WTC11 (cell line): ENCODE data around the gene SURF6. TPM values are rescaled to one million over a fixed set of nuclear protein-coding genes. Genes with fewer than 3 reads are reported as not detected.
A peak's percentile ranks its signal among the peaks of the same experiment; 100 is the strongest.
"Not testable (repeated sequence)": the region's sequence is repeated elsewhere in the genome, so short reads cannot be mapped to it uniquely, and the experiment has no call there.

Experiments
- ATAC-seq: fragments of 200-7000 bp; cut with Tn5 transposase; 2 replicates; pipeline ENCODE4 v1.10.0; 2021; ENCODE audit warnings: mild to moderate bottlenecking, moderate library complexity
- CTCF ChIA-PET: fragments of 300-600 bp; sonication (Branson Sonifier 250); formaldehyde crosslinking; loops from one replicate; lab custom pipeline; 2021; ENCODE audit warnings: antibody characterized with exemption; lab: Charles Lee
- POLR2A ChIA-PET: fragments of 350-600 bp; sonication (Branson Sonifier 250); formaldehyde crosslinking; loops from one replicate; lab custom pipeline; 2021; ENCODE audit warnings: antibody characterized with exemption; lab: Charles Lee
- DNase-seq: peaks from one replicate; pipeline ENCODE4 v3.0.0; 2021; ENCODE audit warnings: low spot score
- H3K27ac Mint-ChIP-seq: 2 replicates; pipeline ENCODE4 v1.8.0; 2021; ENCODE audit warnings: mixed read lengths
- H3K27me3 Mint-ChIP-seq: 2 replicates; pipeline ENCODE4 v1.8.0; 2021; ENCODE audit warnings: low read depth, mild to moderate bottlenecking, moderate library complexity, mixed read lengths
- H3K36me3 Mint-ChIP-seq: 2 replicates; pipeline ENCODE4 v1.8.0; 2021; ENCODE audit warnings: mixed read lengths
- H3K4me1 Mint-ChIP-seq: 2 replicates; pipeline ENCODE4 v1.8.0; 2022; ENCODE audit warnings: mixed read lengths
- H3K4me3 Mint-ChIP-seq: 2 replicates; pipeline ENCODE4 v1.8.0; 2021; ENCODE audit warnings: mild to moderate bottlenecking, moderate library complexity, mixed read lengths
- H3K9me3 Mint-ChIP-seq: 2 replicates; pipeline ENCODE4 v1.8.0; 2021; ENCODE audit warnings: mixed read lengths
- ATF1 ChIP-seq: sonication (generic); formaldehyde crosslinking; IDR thresholded peaks from 2 replicates; pipeline ENCODE4 v1.8.1; 2023; ENCODE audit warnings: mild to moderate bottlenecking, moderate library complexity, missing genetic modification reagents
- ELF4 ChIP-seq: sonication (generic); formaldehyde crosslinking; IDR thresholded peaks from 2 replicates; pipeline ENCODE4 v1.8.1; 2022; ENCODE audit warnings: low read depth, mild to moderate bottlenecking, moderate library complexity, missing genetic modification reagents
- EMX1 ChIP-seq: fragments of 250-450 bp; sonication (Bioruptor Pico); IDR thresholded peaks from 2 replicates; pipeline ENCODE4 v1.8.0; 2021; ENCODE audit warnings: mild to moderate bottlenecking
- FOXJ3 ChIP-seq: sonication (generic); formaldehyde crosslinking; IDR thresholded peaks from 2 replicates; pipeline ENCODE4 v1.9.0; 2021; ENCODE audit warnings: missing genetic modification reagents, mild to moderate bottlenecking, borderline replicate concordance
- GTF2I ChIP-seq: fragments of 250-450 bp; sonication (Bioruptor Pico); conservative IDR thresholded peaks from 2 replicates; pipeline ENCODE4 v1.4.0; 2021; ENCODE audit warnings: mild to moderate bottlenecking
- RORB ChIP-seq: fragments of 250-450 bp; sonication (Bioruptor Pico); IDR thresholded peaks from 2 replicates; pipeline ENCODE4 v1.9.0; 2021; ENCODE audit warnings: mild to moderate bottlenecking
- SP1 ChIP-seq: sonication (generic); formaldehyde crosslinking; conservative IDR thresholded peaks from 2 replicates; pipeline ENCODE4 v1.8.1; 2022; ENCODE audit warnings: missing genetic modification reagents
- ZBTB21 ChIP-seq: sonication (generic); formaldehyde crosslinking; IDR thresholded peaks from 2 replicates; pipeline ENCODE4 v1.8.1; 2023; ENCODE audit warnings: mild to moderate bottlenecking, missing genetic modification reagents, borderline replicate concordance
- ZNF138 ChIP-seq: sonication (generic); formaldehyde crosslinking; conservative IDR thresholded peaks from 2 replicates; pipeline ENCODE4 v1.8.1; 2022; ENCODE audit warnings: mild to moderate bottlenecking, moderate library complexity, missing genetic modification reagents
- ZNF423 ChIP-seq: fragments of 250-450 bp; sonication (Bioruptor Pico); IDR thresholded peaks from 2 replicates; pipeline ENCODE4 v2.1.2; 2022; ENCODE audit warnings: mild to moderate bottlenecking, moderate library complexity
- total RNA-seq: library from RNA; stranded (reverse); gene quantifications from 3 replicates; pipeline ENCODE4 v1.2.3, GENCODE V29; 2021
- TF ChIP-seq, protein P1 (sequence below): sonication (generic); formaldehyde crosslinking; IDR thresholded peaks from 2 replicates; pipeline ENCODE4 v1.8.1; 2022; ENCODE audit warnings: low read depth, mild to moderate bottlenecking, moderate library complexity, missing genetic modification reagents, borderline replicate concordance
- TF ChIP-seq, protein P2 (sequence below): fragments of 250-450 bp; sonication (Bioruptor Pico); IDR thresholded peaks from 2 replicates; pipeline ENCODE4 v1.9.0; 2021; ENCODE audit warnings: mild to moderate bottlenecking
- TF ChIP-seq, protein P3 (sequence below): fragments of 250-450 bp; sonication (Bioruptor Pico); IDR thresholded peaks from 2 replicates; pipeline ENCODE4 v1.8.0; 2021; ENCODE audit warnings: mild to moderate bottlenecking
- TF ChIP-seq, protein P4 (sequence below): sonication (generic); formaldehyde crosslinking; IDR thresholded peaks from 2 replicates; pipeline ENCODE4 v1.8.0; 2022; ENCODE audit warnings: mild to moderate bottlenecking, missing genetic modification reagents
- TF ChIP-seq, protein P5 (sequence below): sonication (generic); formaldehyde crosslinking; conservative IDR thresholded peaks from 2 replicates; pipeline ENCODE4 v1.8.1; 2023; ENCODE audit warnings: mild to moderate bottlenecking, low read depth, missing genetic modification reagents, moderate library complexity

The SURF6 gene
- total RNA-seq, 1 experiment from 2014 or later, result 67.2 TPM

DNA sequence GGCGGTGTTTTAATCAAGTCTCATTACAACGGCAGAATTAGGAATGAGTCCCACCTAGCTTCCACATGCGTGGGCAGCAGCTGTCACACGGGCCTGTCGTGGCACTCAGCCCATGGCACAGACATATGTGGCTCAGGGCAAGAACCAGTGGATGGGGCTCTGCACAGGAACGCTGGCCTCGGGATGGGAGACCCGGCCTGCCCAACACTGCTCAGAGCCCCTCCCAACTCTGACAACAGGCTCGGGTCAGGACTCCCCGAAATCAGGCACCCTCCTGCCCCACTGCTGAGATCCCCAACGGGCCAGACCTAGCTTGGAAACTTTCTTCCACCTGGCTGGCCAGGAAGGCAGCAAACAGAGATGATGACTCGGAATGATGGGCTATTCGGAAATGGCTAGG is 4.9 kb upstream of the SURF6 start (continued):
- TF ChIP-seq, protein P1, sequence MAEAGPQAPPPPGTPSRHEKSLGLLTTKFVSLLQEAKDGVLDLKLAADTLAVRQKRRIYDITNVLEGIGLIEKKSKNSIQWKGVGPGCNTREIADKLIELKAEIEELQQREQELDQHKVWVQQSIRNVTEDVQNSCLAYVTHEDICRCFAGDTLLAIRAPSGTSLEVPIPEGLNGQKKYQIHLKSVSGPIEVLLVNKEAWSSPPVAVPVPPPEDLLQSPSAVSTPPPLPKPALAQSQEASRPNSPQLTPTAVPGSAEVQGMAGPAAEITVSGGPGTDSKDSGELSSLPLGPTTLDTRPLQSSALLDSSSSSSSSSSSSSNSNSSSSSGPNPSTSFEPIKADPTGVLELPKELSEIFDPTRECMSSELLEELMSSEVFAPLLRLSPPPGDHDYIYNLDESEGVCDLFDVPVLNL (CRISPR knock-in tag), result no peak
- no peak for TF ChIP-seq ELF4 (CRISPR knock-in tag)
- TF ChIP-seq ZBTB21 (CRISPR knock-in tag), result no peak
- TF ChIP-seq, all 79 proteins: peak for 0

DNA sequence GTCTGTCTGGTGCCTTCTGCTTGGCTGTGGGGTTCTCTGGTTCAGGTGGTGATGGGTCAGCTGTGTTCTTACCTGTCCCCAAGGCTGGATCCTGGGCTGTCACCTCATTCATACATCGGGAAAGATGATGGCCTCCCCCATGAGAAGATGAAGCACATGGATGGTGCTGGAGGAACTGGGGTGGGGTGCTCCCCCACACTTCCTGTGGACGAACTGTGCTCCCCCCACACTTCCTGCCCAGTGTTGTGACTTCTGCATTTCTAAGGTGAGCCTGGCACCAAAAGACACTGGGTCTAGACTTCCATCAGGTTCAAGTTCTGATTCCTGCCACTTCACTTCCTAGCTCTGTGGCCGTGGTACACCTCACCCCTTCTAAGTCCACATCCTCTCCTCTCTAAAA is 4.3 kb upstream of the SURF6 start:
- H3K36me3 Mint-ChIP-seq, result peaks cover 56% of the 10 kb centered on the region

DNA sequence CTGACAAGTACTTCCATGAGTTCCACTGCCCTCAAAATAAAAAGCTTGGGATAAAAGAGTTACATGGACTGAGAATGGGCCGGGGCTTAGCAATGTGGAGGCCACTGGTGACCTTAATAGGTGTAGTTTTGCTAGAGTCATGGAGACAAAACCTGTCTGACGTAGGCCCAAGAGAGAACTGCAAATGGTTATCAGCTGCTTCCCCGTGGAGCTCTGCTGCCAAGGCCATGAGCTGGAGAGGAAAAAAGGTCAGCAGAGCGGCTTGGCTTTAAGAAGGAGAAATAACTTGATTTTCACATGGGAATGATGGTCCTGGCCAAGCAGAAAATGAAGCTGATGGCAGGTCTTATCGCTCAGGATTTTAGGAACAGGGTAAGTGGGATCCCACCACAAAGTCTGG is 3.7 kb upstream of the SURF6 start:
- Mint-ChIP-seq H3K4me3 (no peak overlapping the region), H3K4me1 (peaks cover 18% of the 10 kb centered on the region), H3K27me3 (no peaks in the 10 kb centered on the region), H3K36me3 (peaks cover 53% of the 10 kb centered on the region), H3K27ac (peak overlapping the region; percentile 71; the same call in 1 of the 2 replicates), H3K9me3 (no peaks in the 10 kb centered on the region)
- no peak for TF ChIP-seq SP1 (CRISPR knock-in tag)
- TF ChIP-seq FOXJ3 (CRISPR knock-in tag), result no peak
- TF ChIP-seq, protein P2, sequence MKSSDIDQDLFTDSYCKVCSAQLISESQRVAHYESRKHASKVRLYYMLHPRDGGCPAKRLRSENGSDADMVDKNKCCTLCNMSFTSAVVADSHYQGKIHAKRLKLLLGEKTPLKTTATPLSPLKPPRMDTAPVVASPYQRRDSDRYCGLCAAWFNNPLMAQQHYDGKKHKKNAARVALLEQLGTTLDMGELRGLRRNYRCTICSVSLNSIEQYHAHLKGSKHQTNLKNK (CRISPR knock-in tag), result no peak
- no peak for TF ChIP-seq ATF1 (CRISPR knock-in tag)
- TF ChIP-seq GTF2I, result no peak
- TF ChIP-seq RORB (CRISPR knock-in tag), result no peak
- TF ChIP-seq, protein P3, sequence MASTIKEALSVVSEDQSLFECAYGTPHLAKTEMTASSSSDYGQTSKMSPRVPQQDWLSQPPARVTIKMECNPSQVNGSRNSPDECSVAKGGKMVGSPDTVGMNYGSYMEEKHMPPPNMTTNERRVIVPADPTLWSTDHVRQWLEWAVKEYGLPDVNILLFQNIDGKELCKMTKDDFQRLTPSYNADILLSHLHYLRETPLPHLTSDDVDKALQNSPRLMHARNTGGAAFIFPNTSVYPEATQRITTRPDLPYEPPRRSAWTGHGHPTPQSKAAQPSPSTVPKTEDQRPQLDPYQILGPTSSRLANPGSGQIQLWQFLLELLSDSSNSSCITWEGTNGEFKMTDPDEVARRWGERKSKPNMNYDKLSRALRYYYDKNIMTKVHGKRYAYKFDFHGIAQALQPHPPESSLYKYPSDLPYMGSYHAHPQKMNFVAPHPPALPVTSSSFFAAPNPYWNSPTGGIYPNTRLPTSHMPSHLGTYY (CRISPR knock-in tag), result no peak
- TF ChIP-seq, protein P4, sequence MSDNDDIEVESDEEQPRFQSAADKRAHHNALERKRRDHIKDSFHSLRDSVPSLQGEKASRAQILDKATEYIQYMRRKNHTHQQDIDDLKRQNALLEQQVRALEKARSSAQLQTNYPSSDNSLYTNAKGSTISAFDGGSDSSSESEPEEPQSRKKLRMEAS (CRISPR knock-in tag), result no peak
- ATAC-seq (no peak), DNase-seq (no peak)
- ChIA-PET POLR2A (interaction anchor here (0.7 kb wide), 1 partner anchor 8 kb away, joined by 3 read pairs; the partner anchor contains the start of gene MED22), CTCF (interaction anchor here (1.1 kb wide), 1 partner anchor 101 kb away, joined by 3 read pairs; no protein-coding TSS in a partner anchor)

More for the DNA sequence above, 4.3 kb upstream of the SURF6 start:
- peaks cover 13% of the 10 kb centered on the region for H3K4me1 Mint-ChIP-seq
- POLR2A ChIA-PET, result no interaction called here
- no peaks in the 10 kb centered on the region for H3K9me3 Mint-ChIP-seq
- peak overlapping the region; percentile 49; the same call in 1 of the 2 replicates for H3K27ac Mint-ChIP-seq
- ATAC-seq, result no peak
- DNase-seq, result no peak
- TF ChIP-seq ZNF138 (CRISPR knock-in tag) (no peak), ZNF423 (CRISPR knock-in tag) (no peak), EMX1 (CRISPR knock-in tag) (no peak), ATF1 (CRISPR knock-in tag) (no peak)
- TF ChIP-seq, protein P5, sequence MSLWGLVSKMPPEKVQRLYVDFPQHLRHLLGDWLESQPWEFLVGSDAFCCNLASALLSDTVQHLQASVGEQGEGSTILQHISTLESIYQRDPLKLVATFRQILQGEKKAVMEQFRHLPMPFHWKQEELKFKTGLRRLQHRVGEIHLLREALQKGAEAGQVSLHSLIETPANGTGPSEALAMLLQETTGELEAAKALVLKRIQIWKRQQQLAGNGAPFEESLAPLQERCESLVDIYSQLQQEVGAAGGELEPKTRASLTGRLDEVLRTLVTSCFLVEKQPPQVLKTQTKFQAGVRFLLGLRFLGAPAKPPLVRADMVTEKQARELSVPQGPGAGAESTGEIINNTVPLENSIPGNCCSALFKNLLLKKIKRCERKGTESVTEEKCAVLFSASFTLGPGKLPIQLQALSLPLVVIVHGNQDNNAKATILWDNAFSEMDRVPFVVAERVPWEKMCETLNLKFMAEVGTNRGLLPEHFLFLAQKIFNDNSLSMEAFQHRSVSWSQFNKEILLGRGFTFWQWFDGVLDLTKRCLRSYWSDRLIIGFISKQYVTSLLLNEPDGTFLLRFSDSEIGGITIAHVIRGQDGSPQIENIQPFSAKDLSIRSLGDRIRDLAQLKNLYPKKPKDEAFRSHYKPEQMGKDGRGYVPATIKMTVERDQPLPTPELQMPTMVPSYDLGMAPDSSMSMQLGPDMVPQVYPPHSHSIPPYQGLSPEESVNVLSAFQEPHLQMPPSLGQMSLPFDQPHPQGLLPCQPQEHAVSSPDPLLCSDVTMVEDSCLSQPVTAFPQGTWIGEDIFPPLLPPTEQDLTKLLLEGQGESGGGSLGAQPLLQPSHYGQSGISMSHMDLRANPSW (CRISPR knock-in tag), result no peak
- no peak overlapping the region for H3K4me3 Mint-ChIP-seq
- H3K27me3 Mint-ChIP-seq, result no peaks in the 10 kb centered on the region
- CTCF ChIA-PET, result interaction anchor here (1.1 kb wide), 1 partner anchor 102 kb away, joined by 3 read pairs; no protein-coding TSS in a partner anchor

DNA sequence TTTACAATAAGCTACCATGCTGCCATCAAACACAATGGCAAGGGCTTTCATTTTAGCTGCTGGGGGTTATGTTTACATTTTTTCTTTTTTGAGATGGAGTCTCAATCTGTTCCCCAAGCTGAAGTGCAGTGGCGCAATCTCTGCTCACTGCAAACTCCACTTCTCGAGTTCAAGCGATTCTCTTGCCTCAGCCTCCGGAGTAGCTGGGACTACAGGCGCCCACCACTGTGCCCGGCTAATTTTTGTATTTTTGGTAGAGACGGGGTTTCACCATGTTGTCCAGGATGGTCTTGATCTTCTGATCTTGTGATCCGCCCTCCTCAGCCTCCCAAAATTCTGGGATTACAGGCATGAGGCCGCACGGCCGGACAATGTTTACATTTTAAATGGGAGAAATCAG is 1.1 kb downstream of the SURF6 start:
- not testable (repeated sequence) for DNase-seq, H3K9me3 Mint-ChIP-seq, ATAC-seq, H3K27me3 Mint-ChIP-seq
- Mint-ChIP-seq H3K36me3 (peaks cover 55% of the 10 kb centered on the region), H3K4me1 (peaks cover 24% of the 10 kb centered on the region), H3K4me3 (peak overlapping the region; percentile 94), H3K27ac (peak overlapping the region; percentile 90)
- ChIA-PET POLR2A (interaction anchor here (0.7 kb wide), 2 partner anchors 13 to 175 kb away, joined by 3 to 5 read pairs; partner anchors contain the start of genes MED22 and RPL7A), CTCF (interaction anchor here (1.0 to 3.7 kb wide), 4 partner anchors 32 to 286 kb away, joined by 3 to 33 read pairs (median 4); no protein-coding TSS in a partner anchor)
